H1 (cell line): ENCODE measurements around the gene TTLL5. TPM values are rescaled to one million over a fixed set of nuclear protein-coding genes. Genes with fewer than 3 reads are reported as not detected.

ENCODE experiments used
- FOSL1 ChIP-seq: IDR thresholded peaks from 2 replicates; pipeline ENCODE4 v1.6.1; 2011; ENCODE audit warnings: mild to moderate bottlenecking, low read depth, low read length, moderate library complexity; ENCODE audit not compliant: insufficient read depth
- HDAC2 ChIP-seq, 2 experiments: fragments of 300-600 bp in 1 of 2; sonication (generic) in 1 of 2; IDR thresholded peaks; 2 replicates each; pipeline ENCODE4 v1.6.1; 2011 to 2012; ENCODE audit warnings: low read depth in 2 of 2, low read length in 2 of 2, mild to moderate bottlenecking in 2 of 2, moderate library complexity in 2 of 2, borderline replicate concordance in 1 of 2, inconsistent platforms in 1 of 2
- SIRT6 ChIP-seq: IDR thresholded peaks from one replicate; pipeline ENCODE4 v1.7.1; 2012; ENCODE audit warnings: low read length, inconsistent platforms
- TEAD4 ChIP-seq: IDR thresholded peaks from 2 replicates; pipeline ENCODE4 v1.6.1; 2012; ENCODE audit warnings: low read depth, low read length, inconsistent platforms, mixed read lengths
- polyA plus RNA-seq, 7 experiments: library from polyadenylated mRNA; depleted of rRNA in 3 of 7; stranded (reverse) in 5 of 7; unstranded in 2 of 7; fragments of >200 nt in 5 of 7; fragments of 200-250 nt in 2 of 7; gene quantifications; 1 replicate in 5 of 7; 2 replicates in 1 of 7; 4 replicates in 1 of 7; pipeline versions ENCODE4 v1.2.1 to v1.2.3, GENCODE V29; 2011 to 2013; ENCODE audit warnings: missing spikeins in 2 of 7, mixed read lengths in 2 of 7
- total RNA-seq: library from RNA; stranded (reverse); fragmentation: NEBNext Ultra II Directional; extraction: Animal tissue kit (Norgen Biotek cat#: 25700); gene quantifications from 2 replicates; pipeline ENCODE4 v1.2.1, GENCODE V29; 2021
- TF ChIP-seq, protein P1 (sequence below): fragments of 300-600 bp; sonication (generic); IDR thresholded peaks from 2 replicates; pipeline ENCODE4 v1.7.1; 2012; ENCODE audit warnings: low read length, moderate library complexity, mild to moderate bottlenecking, inconsistent platforms; ENCODE audit not compliant: insufficient replicate concordance
- TF ChIP-seq, protein P2 (sequence below): IDR thresholded peaks from 2 replicates; pipeline ENCODE4 v1.6.1; 2011; ENCODE audit warnings: low read depth, mild to moderate bottlenecking, low read length; ENCODE audit not compliant: insufficient read depth

TTLL5 gene
- total and polyA plus RNA-seq, 2 of the 8 experiments (the other 6 are each of a cell fraction or from before 2014, with no cell fraction given) = 16.1 to 45.9 TPM

DNA sequence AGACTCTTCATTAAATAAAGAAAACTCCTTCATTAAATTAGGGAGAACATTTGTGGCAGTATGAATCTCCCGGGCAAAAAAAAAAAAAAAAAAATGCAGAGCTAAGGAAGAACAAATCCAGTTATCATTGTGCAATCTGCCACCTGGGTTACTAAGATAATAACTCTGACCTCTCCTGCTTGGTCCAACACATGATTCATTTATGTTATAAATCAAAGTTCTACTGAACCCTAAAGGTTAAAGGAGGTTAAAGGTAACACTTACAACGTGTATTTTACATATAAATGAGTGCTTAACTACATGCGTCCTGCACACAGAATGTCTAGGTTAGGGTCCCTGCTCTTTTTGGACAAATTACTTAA lies 316.5 kb downstream of the TTLL5 start (continued):
- TF ChIP-seq, protein P1, sequence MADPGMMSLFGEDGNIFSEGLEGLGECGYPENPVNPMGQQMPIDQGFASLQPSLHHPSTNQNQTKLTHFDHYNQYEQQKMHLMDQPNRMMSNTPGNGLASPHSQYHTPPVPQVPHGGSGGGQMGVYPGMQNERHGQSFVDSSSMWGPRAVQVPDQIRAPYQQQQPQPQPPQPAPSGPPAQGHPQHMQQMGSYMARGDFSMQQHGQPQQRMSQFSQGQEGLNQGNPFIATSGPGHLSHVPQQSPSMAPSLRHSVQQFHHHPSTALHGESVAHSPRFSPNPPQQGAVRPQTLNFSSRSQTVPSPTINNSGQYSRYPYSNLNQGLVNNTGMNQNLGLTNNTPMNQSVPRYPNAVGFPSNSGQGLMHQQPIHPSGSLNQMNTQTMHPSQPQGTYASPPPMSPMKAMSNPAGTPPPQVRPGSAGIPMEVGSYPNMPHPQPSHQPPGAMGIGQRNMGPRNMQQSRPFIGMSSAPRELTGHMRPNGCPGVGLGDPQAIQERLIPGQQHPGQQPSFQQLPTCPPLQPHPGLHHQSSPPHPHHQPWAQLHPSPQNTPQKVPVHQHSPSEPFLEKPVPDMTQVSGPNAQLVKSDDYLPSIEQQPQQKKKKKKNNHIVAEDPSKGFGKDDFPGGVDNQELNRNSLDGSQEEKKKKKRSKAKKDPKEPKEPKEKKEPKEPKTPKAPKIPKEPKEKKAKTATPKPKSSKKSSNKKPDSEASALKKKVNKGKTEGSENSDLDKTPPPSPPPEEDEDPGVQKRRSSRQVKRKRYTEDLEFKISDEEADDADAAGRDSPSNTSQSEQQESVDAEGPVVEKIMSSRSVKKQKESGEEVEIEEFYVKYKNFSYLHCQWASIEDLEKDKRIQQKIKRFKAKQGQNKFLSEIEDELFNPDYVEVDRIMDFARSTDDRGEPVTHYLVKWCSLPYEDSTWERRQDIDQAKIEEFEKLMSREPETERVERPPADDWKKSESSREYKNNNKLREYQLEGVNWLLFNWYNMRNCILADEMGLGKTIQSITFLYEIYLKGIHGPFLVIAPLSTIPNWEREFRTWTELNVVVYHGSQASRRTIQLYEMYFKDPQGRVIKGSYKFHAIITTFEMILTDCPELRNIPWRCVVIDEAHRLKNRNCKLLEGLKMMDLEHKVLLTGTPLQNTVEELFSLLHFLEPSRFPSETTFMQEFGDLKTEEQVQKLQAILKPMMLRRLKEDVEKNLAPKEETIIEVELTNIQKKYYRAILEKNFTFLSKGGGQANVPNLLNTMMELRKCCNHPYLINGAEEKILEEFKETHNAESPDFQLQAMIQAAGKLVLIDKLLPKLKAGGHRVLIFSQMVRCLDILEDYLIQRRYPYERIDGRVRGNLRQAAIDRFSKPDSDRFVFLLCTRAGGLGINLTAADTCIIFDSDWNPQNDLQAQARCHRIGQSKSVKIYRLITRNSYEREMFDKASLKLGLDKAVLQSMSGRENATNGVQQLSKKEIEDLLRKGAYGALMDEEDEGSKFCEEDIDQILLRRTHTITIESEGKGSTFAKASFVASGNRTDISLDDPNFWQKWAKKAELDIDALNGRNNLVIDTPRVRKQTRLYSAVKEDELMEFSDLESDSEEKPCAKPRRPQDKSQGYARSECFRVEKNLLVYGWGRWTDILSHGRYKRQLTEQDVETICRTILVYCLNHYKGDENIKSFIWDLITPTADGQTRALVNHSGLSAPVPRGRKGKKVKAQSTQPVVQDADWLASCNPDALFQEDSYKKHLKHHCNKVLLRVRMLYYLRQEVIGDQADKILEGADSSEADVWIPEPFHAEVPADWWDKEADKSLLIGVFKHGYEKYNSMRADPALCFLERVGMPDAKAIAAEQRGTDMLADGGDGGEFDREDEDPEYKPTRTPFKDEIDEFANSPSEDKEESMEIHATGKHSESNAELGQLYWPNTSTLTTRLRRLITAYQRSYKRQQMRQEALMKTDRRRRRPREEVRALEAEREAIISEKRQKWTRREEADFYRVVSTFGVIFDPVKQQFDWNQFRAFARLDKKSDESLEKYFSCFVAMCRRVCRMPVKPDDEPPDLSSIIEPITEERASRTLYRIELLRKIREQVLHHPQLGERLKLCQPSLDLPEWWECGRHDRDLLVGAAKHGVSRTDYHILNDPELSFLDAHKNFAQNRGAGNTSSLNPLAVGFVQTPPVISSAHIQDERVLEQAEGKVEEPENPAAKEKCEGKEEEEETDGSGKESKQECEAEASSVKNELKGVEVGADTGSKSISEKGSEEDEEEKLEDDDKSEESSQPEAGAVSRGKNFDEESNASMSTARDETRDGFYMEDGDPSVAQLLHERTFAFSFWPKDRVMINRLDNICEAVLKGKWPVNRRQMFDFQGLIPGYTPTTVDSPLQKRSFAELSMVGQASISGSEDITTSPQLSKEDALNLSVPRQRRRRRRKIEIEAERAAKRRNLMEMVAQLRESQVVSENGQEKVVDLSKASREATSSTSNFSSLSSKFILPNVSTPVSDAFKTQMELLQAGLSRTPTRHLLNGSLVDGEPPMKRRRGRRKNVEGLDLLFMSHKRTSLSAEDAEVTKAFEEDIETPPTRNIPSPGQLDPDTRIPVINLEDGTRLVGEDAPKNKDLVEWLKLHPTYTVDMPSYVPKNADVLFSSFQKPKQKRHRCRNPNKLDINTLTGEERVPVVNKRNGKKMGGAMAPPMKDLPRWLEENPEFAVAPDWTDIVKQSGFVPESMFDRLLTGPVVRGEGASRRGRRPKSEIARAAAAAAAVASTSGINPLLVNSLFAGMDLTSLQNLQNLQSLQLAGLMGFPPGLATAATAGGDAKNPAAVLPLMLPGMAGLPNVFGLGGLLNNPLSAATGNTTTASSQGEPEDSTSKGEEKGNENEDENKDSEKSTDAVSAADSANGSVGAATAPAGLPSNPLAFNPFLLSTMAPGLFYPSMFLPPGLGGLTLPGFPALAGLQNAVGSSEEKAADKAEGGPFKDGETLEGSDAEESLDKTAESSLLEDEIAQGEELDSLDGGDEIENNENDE = no peak
- TF ChIP-seq, protein P2, sequence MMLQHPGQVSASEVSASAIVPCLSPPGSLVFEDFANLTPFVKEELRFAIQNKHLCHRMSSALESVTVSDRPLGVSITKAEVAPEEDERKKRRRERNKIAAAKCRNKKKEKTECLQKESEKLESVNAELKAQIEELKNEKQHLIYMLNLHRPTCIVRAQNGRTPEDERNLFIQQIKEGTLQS = no peak
- TF ChIP-seq FOSL1 (no peak), TEAD4 (no peak), SIRT6 (no peak), HDAC2 (IDR thresholded peaks at IDR 0.05; ENCODE audit: borderline replicate concordance in 1 of 2, low read depth in 2 of 2, low read length in 2 of 2) (no peak)
